ENCODE results near the gene RINL. TPM values are rescaled to one million over a fixed set of nuclear protein-coding genes. Genes with fewer than 3 reads are reported as not detected.
A peak's percentile ranks its signal among the peaks of the same experiment; 100 is the strongest.

Gene RINL
- total and polyA plus RNA-seq, 12 donors, result 1.6 to 14.5 (median 3.1) TPM

- TF ChIP-seq, protein P1, sequence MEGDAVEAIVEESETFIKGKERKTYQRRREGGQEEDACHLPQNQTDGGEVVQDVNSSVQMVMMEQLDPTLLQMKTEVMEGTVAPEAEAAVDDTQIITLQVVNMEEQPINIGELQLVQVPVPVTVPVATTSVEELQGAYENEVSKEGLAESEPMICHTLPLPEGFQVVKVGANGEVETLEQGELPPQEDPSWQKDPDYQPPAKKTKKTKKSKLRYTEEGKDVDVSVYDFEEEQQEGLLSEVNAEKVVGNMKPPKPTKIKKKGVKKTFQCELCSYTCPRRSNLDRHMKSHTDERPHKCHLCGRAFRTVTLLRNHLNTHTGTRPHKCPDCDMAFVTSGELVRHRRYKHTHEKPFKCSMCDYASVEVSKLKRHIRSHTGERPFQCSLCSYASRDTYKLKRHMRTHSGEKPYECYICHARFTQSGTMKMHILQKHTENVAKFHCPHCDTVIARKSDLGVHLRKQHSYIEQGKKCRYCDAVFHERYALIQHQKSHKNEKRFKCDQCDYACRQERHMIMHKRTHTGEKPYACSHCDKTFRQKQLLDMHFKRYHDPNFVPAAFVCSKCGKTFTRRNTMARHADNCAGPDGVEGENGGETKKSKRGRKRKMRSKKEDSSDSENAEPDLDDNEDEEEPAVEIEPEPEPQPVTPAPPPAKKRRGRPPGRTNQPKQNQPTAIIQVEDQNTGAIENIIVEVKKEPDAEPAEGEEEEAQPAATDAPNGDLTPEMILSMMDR (IDR thresholded peaks at IDR 0.05), result no peak
- no peaks in the 10 kb centered on the region for H3K9me3 ChIP-seq
- peaks cover 17 to 69% (median 47%) of the 10 kb centered on the region in 9 donors for H3K4me1 ChIP-seq
- 15 to 19% methylated on average over 22 of the region's 22 CpGs for WGBS, 2 donors
- ATAC-seq, result no peak
- intact Hi-C loops (cut with DNase I), result loop anchor here in 5 of 10 donors (1.0 to 10.0 kb wide), 7 partner anchors 18 to 214 kb away; partner anchors contain the start of genes ECH1 (in 1 of the 5), MRPS12 (in 1 of the 5), NFKBIB (in 1 of the 5) and SARS2 (in 1 of the 5)
- peaks cover 1 to 51% (median 43%) of the 10 kb centered on the region in 9 donors for H3K36me3 ChIP-seq
- H3K27me3 ChIP-seq, result no peaks in the 10 kb centered on the region
- peak overlapping the region; percentile 99 to 100 (median 100) for H3K27ac ChIP-seq
- DNase-seq, result no peak
- H3K4me3 ChIP-seq, result peak overlapping the region; percentile 69 to 98 (median 86)
Observed at GRCh38 chr19:38848299-38849146, 29.6 kb downstream of the RINL start.

DNA sequence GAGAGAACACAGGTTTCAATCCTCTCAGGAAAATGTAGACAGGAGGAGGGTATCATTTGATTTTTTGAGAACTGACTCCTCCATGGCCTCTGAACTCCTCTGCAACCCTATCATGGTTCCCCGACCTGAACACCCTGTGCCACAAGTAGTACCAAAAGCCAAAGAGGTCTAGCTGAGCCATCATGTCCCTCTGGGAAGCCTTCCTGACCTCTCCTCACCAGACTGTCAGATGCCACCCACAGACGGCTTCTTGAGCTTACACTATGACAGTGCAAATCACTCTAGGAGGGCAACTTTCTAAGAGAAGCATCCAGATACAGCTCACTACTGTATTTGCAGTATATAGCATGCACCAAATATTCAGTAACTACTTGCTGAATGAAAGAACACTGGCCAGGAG, 32.0 kb downstream of the RINL start:
- WGBS, 2 donors, result 62 to 67% methylated on average over 2 of the region's 2 CpGs
- no peak for ATAC-seq
- Histone ChIP-seq H3K27ac (no peak overlapping the region), H3K9me3 (no peaks in the 10 kb centered on the region), H3K36me3 (peaks cover 4 to 75% (median 67%) of the 10 kb centered on the region in 9 donors), H3K27me3 (no peaks in the 10 kb centered on the region), H3K4me3 (no peak overlapping the region), H3K4me1 (peaks cover 17 to 69% (median 44%) of the 10 kb centered on the region in 9 donors)
- TF ChIP-seq, protein P1 (IDR thresholded peaks at IDR 0.05), result no peak
- intact Hi-C loops (cut with DNase I), result loop anchor here in 4 of 10 donors (5.0 to 10.0 kb wide), 4 partner anchors 111 to 211 kb away; no protein-coding TSS in a partner anchor
- DNase-seq, result no peak

DNA sequence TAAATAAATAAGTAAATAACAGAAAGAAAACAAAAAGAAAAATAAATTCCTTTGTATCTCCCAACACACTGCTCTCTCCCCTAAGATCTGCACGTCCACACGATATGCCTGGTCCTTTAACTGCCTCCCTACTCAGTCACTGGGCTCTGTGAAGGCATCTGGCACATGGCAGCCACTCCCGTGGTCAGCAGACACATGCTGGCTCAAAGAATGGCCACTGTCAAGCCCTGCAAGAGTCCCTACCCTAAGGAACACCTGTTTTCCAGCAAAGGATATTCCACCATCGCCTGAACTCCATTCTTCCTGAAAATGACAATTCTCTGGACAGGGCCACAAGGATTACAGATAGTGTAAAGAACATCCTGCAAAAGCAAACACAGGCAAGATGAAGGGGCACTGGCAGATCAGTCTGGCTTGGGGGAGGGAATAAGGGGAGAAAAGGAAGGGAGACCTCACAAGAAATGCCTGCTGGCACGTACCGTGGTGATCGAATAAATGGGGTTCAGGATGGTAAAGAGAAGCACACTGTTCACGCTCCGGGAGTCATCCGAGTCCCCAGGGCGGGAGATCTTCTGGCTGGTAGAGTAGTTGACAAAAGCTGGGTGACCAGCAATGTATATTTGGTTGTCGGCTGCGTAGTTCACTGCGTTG, 32.6 kb downstream of the RINL start:
- intact Hi-C loops (cut with DNase I), result loop anchor here in 4 of 10 donors (5.0 to 10.0 kb wide), 4 partner anchors 111 to 211 kb away; no protein-coding TSS in a partner anchor
- TF ChIP-seq, protein P1 (IDR thresholded peaks at IDR 0.05), result no peak
- WGBS, 2 donors, result 85 to 86% methylated on average over 14 of the region's 14 CpGs
- Histone ChIP-seq H3K9me3 (no peaks in the 10 kb centered on the region), H3K27ac (no peak overlapping the region), H3K4me1 (peaks cover 17 to 71% (median 41%) of the 10 kb centered on the region in 9 donors), H3K4me3 (no peak overlapping the region), H3K27me3 (no peaks in the 10 kb centered on the region), H3K36me3 (peaks cover 4 to 81% (median 73%) of the 10 kb centered on the region in 9 donors)
- DNase-seq (no peak), ATAC-seq (no peak)

- DNase-seq (no peak), ATAC-seq (no peak)
- Histone ChIP-seq H3K27me3 (no peaks in the 10 kb centered on the region), H3K27ac (no peak overlapping the region), H3K4me3 (no peak overlapping the region), H3K36me3 (peaks cover 13 to 94% (median 86%) of the 10 kb centered on the region in 9 donors), H3K9me3 (no peaks in the 10 kb centered on the region), H3K4me1 (peaks cover 17 to 74% (median 41%) of the 10 kb centered on the region in 9 donors)
- TF ChIP-seq, protein P1 (IDR thresholded peaks at IDR 0.05), result no peak
- WGBS, 2 donors, result 88 to 90% methylated on average over 11 of the region's 11 CpGs
- intact Hi-C loops (cut with DNase I), result loop anchor here in 3 of 10 donors (10.0 kb wide), 3 partner anchors 109 to 209 kb away; no protein-coding TSS in a partner anchor
Observed at GRCh38 chr19:38844093-38844686, 33.9 kb downstream of the RINL start.
